Activated CD8-positive, alpha-beta T cell treated with anti-CD3 and anti-CD28 coated beads, Interleukin-2, amount 10 ng/mL, durations not matched to agents 7 days and 5 days (primary cell): ENCODE data around the gene TRERF1. TPM values are rescaled to one million over a fixed set of nuclear protein-coding genes. Genes with fewer than 3 reads are reported as not detected.
A peak's percentile ranks its signal among the peaks of the same experiment; 100 is the strongest.

Experiments used
- ATAC-seq: fragments of 150-1000 bp; cut with Tn5 transposase; one replicate; pipeline ENCODE4 v1.10.0; 2021; ENCODE audit warnings: moderate library complexity
- CTCF ChIA-PET: fragments of 350-600 bp; sonication (Branson Sonifier 250); formaldehyde crosslinking; loops from one replicate; lab custom pipeline; 2021; ENCODE audit warnings: antibody characterized with exemption; lab: Charles Lee
- POLR2A ChIA-PET: fragments of 350-600 bp; sonication (Branson Sonifier 250); formaldehyde crosslinking; loops from one replicate; lab custom pipeline; 2021; ENCODE audit warnings: antibody characterized with exemption; lab: Charles Lee
- DNase-seq: peaks from one replicate; pipeline ENCODE4 v3.0.0-alpha.2; 2020
- H3K27ac Mint-ChIP-seq: one replicate; pipeline ENCODE4 v1.8.0; 2021; ENCODE audit warnings: mild to moderate bottlenecking, mixed read lengths
- H3K27me3 Mint-ChIP-seq: one replicate; pipeline ENCODE4 v1.8.0; 2021; ENCODE audit warnings: low read depth, mixed read lengths
- H3K36me3 Mint-ChIP-seq: one replicate; pipeline ENCODE4 v1.8.0; 2021; ENCODE audit warnings: low read depth, mixed read lengths
- H3K4me1 Mint-ChIP-seq: one replicate; pipeline ENCODE4 v1.8.0; 2021; ENCODE audit warnings: low read depth, mixed read lengths
- H3K4me3 Mint-ChIP-seq: one replicate; pipeline ENCODE4 v1.8.0; 2021; ENCODE audit warnings: mild to moderate bottlenecking, mixed read lengths
- H3K9me3 Mint-ChIP-seq: one replicate; pipeline ENCODE4 v1.8.0; 2022; ENCODE audit warnings: mixed read lengths; ENCODE audit not compliant: insufficient read depth
- total RNA-seq, 2 experiments: library from RNA; stranded (reverse); gene quantifications; one replicate each; pipeline ENCODE4 v1.2.3, GENCODE V29; 2021

TRERF1 gene
- total RNA-seq, 2 experiments from 2014 or later = 11.3 to 11.8 TPM

- no peaks in the 10 kb centered on the region for H3K9me3 Mint-ChIP-seq
- DNase-seq (no peak), ATAC-seq (no peak)
- peaks cover 7% of the 10 kb centered on the region for H3K36me3 Mint-ChIP-seq
- POLR2A ChIA-PET = interaction anchor here (0.6 kb wide), 2 partner anchors 10 to 231 kb away, joined by 4 to 6 read pairs; no protein-coding TSS in a partner anchor
- H3K4me1 Mint-ChIP-seq = peaks cover 63% of the 10 kb centered on the region
- CTCF ChIA-PET = interaction anchor here (1.4 to 2.5 kb wide), 2 partner anchors 251 to 266 kb away, joined by 8 to 9 read pairs; no protein-coding TSS in a partner anchor
- H3K4me3 Mint-ChIP-seq = no peak overlapping the region
- H3K27me3 Mint-ChIP-seq = no peaks in the 10 kb centered on the region
- H3K27ac Mint-ChIP-seq = peak overlapping the region; percentile 76
Observed at GRCh38 chr6:42280966-42281533, 170.7 kb downstream of the TRERF1 start.

- ATAC-seq (no peak), DNase-seq (no peak)
- H3K4me1 Mint-ChIP-seq = peaks cover 63% of the 10 kb centered on the region
- ChIA-PET CTCF (interaction anchor here (0.9 to 2.5 kb wide), 7 partner anchors 10 to 267 kb away, joined by 3 to 8 read pairs (median 4); no protein-coding TSS in a partner anchor), POLR2A (interaction anchor here (1.3 kb wide), 1 partner anchor 172 kb away, joined by 4 read pairs; no protein-coding TSS in a partner anchor)
- peaks cover 7% of the 10 kb centered on the region for H3K36me3 Mint-ChIP-seq
- H3K9me3 Mint-ChIP-seq = no peaks in the 10 kb centered on the region
- H3K27ac Mint-ChIP-seq = peak overlapping the region; percentile 82
- no peaks in the 10 kb centered on the region for H3K27me3 Mint-ChIP-seq
- peak overlapping the region; percentile 50 for H3K4me3 Mint-ChIP-seq
Observed at GRCh38 chr6:42279966-42280629, 171.6 kb downstream of the TRERF1 start.

- H3K4me3 Mint-ChIP-seq = peak overlapping the region; percentile 50
- ATAC-seq = peak; percentile 52
- H3K4me1 Mint-ChIP-seq = peaks cover 61% of the 10 kb centered on the region
- H3K36me3 Mint-ChIP-seq = peaks cover 7% of the 10 kb centered on the region
- H3K9me3 Mint-ChIP-seq = no peaks in the 10 kb centered on the region
- no peaks in the 10 kb centered on the region for H3K27me3 Mint-ChIP-seq
- CTCF ChIA-PET = interaction anchor here (0.9 to 2.5 kb wide), 13 partner anchors 9 to 447 kb away, joined by 3 to 8 read pairs (median 4); no protein-coding TSS in a partner anchor
- POLR2A ChIA-PET = interaction anchor here (1.3 kb wide), 1 partner anchor 173 kb away, joined by 4 read pairs; no protein-coding TSS in a partner anchor
- peak; percentile 64 for DNase-seq
- H3K27ac Mint-ChIP-seq = peak overlapping the region; percentile 82
Observed at GRCh38 chr6:42279144-42279781, 172.5 kb downstream of the TRERF1 start.

GRCh38 chr6:42278131-42278853 is 173.4 kb downstream of the TRERF1 start:
- ChIA-PET CTCF (interaction anchor here (0.9 to 1.6 kb wide), 7 partner anchors 17 to 448 kb away, joined by 3 to 8 read pairs (median 3); no protein-coding TSS in a partner anchor), POLR2A (interaction anchor here (0.7 kb wide), 1 partner anchor 124 kb away, joined by 4 read pairs; no protein-coding TSS in a partner anchor)
- Mint-ChIP-seq H3K4me1 (peaks cover 61% of the 10 kb centered on the region), H3K27me3 (no peaks in the 10 kb centered on the region), H3K27ac (peak overlapping the region; percentile 82), H3K9me3 (no peaks in the 10 kb centered on the region), H3K36me3 (peaks cover 7% of the 10 kb centered on the region), H3K4me3 (peak overlapping the region; percentile 22)
- peak; percentile 84 for ATAC-seq
- peak; percentile 59 for DNase-seq

- POLR2A ChIA-PET = no interaction called here
- Mint-ChIP-seq H3K27ac (no peak overlapping the region), H3K27me3 (no peaks in the 10 kb centered on the region), H3K9me3 (no peaks in the 10 kb centered on the region), H3K4me3 (no peak overlapping the region), H3K4me1 (peaks cover 50% of the 10 kb centered on the region), H3K36me3 (peaks cover 5% of the 10 kb centered on the region)
- ATAC-seq (no peak), DNase-seq (no peak)
- CTCF ChIA-PET = no interaction called here
Observed at GRCh38 chr6:42276034-42276890, 175.5 kb downstream of the TRERF1 start.

GRCh38 chr6:42275376-42276033 is 176.2 kb downstream of the TRERF1 start:
- Mint-ChIP-seq H3K27me3 (no peaks in the 10 kb centered on the region), H3K27ac (no peak overlapping the region), H3K4me3 (no peak overlapping the region), H3K9me3 (no peaks in the 10 kb centered on the region), H3K4me1 (peaks cover 43% of the 10 kb centered on the region), H3K36me3 (peaks cover 5% of the 10 kb centered on the region)
- CTCF ChIA-PET = no interaction called here
- ATAC-seq (no peak), DNase-seq (no peak)
- POLR2A ChIA-PET = no interaction called here

- Mint-ChIP-seq H3K27ac (no peak overlapping the region), H3K27me3 (no peaks in the 10 kb centered on the region), H3K4me1 (peaks cover 43% of the 10 kb centered on the region), H3K4me3 (no peak overlapping the region), H3K36me3 (peaks cover 8% of the 10 kb centered on the region), H3K9me3 (no peaks in the 10 kb centered on the region)
- CTCF ChIA-PET = no interaction called here
- POLR2A ChIA-PET = no interaction called here
- ATAC-seq = no peak
- DNase-seq = no peak
Observed at GRCh38 chr6:42274898-42275297, 176.8 kb downstream of the TRERF1 start.

GRCh38 chr6:42271834-42272805 is 179.6 kb downstream of the TRERF1 start:
- CTCF ChIA-PET = interaction anchor here (0.9 to 3.4 kb wide), 3 partner anchors 12 to 275 kb away, joined by 3 to 12 read pairs (median 5); no protein-coding TSS in a partner anchor
- no peak for DNase-seq
- peak overlapping the region; percentile 5 for H3K27ac Mint-ChIP-seq
- peaks cover 21% of the 10 kb centered on the region for H3K36me3 Mint-ChIP-seq
- no peaks in the 10 kb centered on the region for H3K9me3 Mint-ChIP-seq
- POLR2A ChIA-PET = no interaction called here
- no peak overlapping the region for H3K4me3 Mint-ChIP-seq
- peaks cover 33% of the 10 kb centered on the region for H3K4me1 Mint-ChIP-seq
- ATAC-seq = no peak
- H3K27me3 Mint-ChIP-seq = no peaks in the 10 kb centered on the region

- Mint-ChIP-seq H3K27ac (peak overlapping the region; percentile 77), H3K9me3 (no peaks in the 10 kb centered on the region), H3K27me3 (no peaks in the 10 kb centered on the region), H3K4me3 (no peak overlapping the region), H3K4me1 (peaks cover 24% of the 10 kb centered on the region), H3K36me3 (peaks cover 25% of the 10 kb centered on the region)
- DNase-seq = no peak
- CTCF ChIA-PET = interaction anchor here (0.9 to 2.9 kb wide), 3 partner anchors 9 to 277 kb away, joined by 3 to 10 read pairs (median 5); no protein-coding TSS in a partner anchor
- POLR2A ChIA-PET = no interaction called here
- ATAC-seq = no peak
Observed at GRCh38 chr6:42269974-42270510, 181.7 kb downstream of the TRERF1 start.
